Measurements from ENCODE around the gene BMP4. TPM values are rescaled to one million over a fixed set of nuclear protein-coding genes. Genes with fewer than 3 reads are reported as not detected.

The BMP4 gene
- total and polyA plus RNA-seq, 2 of the 13 experiments (the other 11 are each of a cell fraction or from before 2014, with no cell fraction given), result 56.4 to 169 TPM

DNA sequence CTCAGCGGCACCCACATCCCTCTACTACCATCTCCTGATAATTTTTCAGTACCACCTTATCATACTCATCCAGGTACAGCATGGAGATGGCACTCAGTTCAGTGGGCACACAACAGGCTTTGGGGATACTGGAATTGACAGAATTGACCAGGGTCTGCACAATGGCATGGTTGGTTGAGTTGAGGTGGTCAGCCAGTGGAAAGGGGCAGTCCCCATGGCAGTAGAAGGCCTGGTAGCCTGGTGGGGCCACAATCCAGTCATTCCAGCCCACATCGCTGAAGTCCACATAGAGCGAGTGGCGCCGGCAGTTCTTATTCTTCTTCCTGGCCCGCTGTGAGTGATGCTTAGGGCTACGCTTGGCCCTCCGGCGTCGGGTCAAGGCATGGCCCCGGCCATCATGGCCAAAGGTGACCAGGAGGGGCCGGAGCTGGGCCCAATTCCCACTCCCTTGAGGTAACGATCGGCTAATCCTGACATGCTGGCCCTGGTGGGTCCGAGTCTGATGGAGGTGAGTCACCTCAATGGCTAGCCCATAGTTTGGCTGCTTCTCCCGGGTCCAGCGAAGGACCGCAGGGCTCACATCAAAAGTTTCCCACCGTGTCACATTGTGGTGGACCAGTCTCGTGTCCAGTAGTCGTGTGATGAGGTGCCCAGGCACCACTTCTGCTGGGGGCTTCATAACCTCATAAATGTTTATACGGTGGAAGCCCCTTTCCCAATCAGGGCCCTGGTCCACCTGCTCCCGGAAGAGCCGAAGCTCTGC lies 6.4 kb downstream of the BMP4 start:
- in situ Hi-C loops (cut with HindIII; ENCODE audit: extremely low pct_ligation_motif_present, low pct_unique_long_range_greater_than_20kb) (loop anchor here (5.0 to 10.0 kb wide), 3 partner anchors 187 to 395 kb away; no protein-coding TSS in a partner anchor), intact Hi-C loops (cut with micrococcal nuclease; ENCODE audit: unreplicated experiment) (loop anchor here (5.0 kb wide), 1 partner anchor 413 kb away; no protein-coding TSS in a partner anchor)
- H3K4me2 ChIP-seq (ENCODE audit: low read depth, low read length), result peak overlapping the region; percentile 75; the same call in 1 of the 2 replicates
- no peak for FAIRE-seq
- peaks cover 19 to 38% of the 10 kb centered on the region in 2 experiments for H3K36me3 ChIP-seq (replicated peaks in 1 of 2; ENCODE audit: control insufficient read depth in 1 of 2, insufficient read depth in 2 of 2, low read length in 2 of 2)
- ChIA-PET POLR2A (interaction anchor here (1.5 kb wide), 1 partner anchor 379 kb away, joined by 3 read pairs; no protein-coding TSS in a partner anchor), CTCF (ENCODE audit: low intra/inter-chr PET ratio, low total read pairs) (no interaction called here)
- H3K27ac ChIP-seq (ENCODE audit: extremely low read length, insufficient read depth, low read length), result no peak overlapping the region
- peaks cover 58% of the 10 kb centered on the region for H3K4me1 ChIP-seq (ENCODE audit: insufficient read depth, low read length)
- TSS peak; percentile 27 for BruUV-seq (replicated peaks)
- peaks cover 47% of the 10 kb centered on the region for H3K79me2 ChIP-seq (ENCODE audit: insufficient read depth, low read length)
- H3K9me3 ChIP-seq (ENCODE audit: low read length), result no peaks in the 10 kb centered on the region
- H3K27me3 ChIP-seq (ENCODE audit: control insufficient read depth in 1 of 2, insufficient read depth in 2 of 2, low read length in 2 of 2), result no peaks in the 10 kb centered on the region; a peak in 1 of 5 replicates
- H3K9ac ChIP-seq (ENCODE audit: insufficient read depth, low read depth, low read length), result no peak overlapping the region
- WGBS (ENCODE audit: low lambda C conversion rate), result 100% methylated on average over 4 of the region's 24 CpGs
- no peak for ATAC-seq
- H4K20me1 ChIP-seq (ENCODE audit: insufficient read depth, low read length), result peaks cover 24% of the 10 kb centered on the region; the same call in 1 of the 2 replicates
- DNase-seq (ENCODE audit: low spot score), result no peak
- peak overlapping the region in 1 of 3 experiments; percentile 87; a peak in 3 of 6 replicates for H3K4me3 ChIP-seq (replicated peaks in 1 of 3; ENCODE audit: insufficient read depth in 1 of 3, low read depth in 2 of 3, low read length in 3 of 3)
- no peak overlapping the region for H2AFZ ChIP-seq (ENCODE audit: low read length)
- TF ChIP-seq, protein P1, sequence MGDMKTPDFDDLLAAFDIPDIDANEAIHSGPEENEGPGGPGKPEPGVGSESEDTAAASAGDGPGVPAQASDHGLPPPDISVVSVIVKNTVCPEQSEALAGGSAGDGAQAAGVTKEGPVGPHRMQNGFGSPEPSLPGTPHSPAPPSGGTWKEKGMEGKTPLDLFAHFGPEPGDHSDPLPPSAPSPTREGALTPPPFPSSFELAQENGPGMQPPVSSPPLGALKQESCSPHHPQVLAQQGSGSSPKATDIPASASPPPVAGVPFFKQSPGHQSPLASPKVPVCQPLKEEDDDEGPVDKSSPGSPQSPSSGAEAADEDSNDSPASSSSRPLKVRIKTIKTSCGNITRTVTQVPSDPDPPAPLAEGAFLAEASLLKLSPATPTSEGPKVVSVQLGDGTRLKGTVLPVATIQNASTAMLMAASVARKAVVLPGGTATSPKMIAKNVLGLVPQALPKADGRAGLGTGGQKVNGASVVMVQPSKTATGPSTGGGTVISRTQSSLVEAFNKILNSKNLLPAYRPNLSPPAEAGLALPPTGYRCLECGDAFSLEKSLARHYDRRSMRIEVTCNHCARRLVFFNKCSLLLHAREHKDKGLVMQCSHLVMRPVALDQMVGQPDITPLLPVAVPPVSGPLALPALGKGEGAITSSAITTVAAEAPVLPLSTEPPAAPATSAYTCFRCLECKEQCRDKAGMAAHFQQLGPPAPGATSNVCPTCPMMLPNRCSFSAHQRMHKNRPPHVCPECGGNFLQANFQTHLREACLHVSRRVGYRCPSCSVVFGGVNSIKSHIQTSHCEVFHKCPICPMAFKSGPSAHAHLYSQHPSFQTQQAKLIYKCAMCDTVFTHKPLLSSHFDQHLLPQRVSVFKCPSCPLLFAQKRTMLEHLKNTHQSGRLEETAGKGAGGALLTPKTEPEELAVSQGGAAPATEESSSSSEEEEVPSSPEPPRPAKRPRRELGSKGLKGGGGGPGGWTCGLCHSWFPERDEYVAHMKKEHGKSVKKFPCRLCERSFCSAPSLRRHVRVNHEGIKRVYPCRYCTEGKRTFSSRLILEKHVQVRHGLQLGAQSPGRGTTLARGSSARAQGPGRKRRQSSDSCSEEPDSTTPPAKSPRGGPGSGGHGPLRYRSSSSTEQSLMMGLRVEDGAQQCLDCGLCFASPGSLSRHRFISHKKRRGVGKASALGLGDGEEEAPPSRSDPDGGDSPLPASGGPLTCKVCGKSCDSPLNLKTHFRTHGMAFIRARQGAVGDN (CRISPR knock-in tag; IDR thresholded peaks at IDR 0.05), result peak; percentile 64
- TF ChIP-seq ZFAT (CRISPR knock-in tag; conservative IDR thresholded peaks at IDR 0.05), result no peak
- peak; percentile 95 for TF ChIP-seq AGO2 (optimal IDR thresholded peaks at IDR 0.05; ENCODE audit: low read depth, low read length)
- peak; percentile 53 for TF ChIP-seq RBM22 (optimal IDR thresholded peaks at IDR 0.05; ENCODE audit: low read length)
- TF ChIP-seq, protein P2, sequence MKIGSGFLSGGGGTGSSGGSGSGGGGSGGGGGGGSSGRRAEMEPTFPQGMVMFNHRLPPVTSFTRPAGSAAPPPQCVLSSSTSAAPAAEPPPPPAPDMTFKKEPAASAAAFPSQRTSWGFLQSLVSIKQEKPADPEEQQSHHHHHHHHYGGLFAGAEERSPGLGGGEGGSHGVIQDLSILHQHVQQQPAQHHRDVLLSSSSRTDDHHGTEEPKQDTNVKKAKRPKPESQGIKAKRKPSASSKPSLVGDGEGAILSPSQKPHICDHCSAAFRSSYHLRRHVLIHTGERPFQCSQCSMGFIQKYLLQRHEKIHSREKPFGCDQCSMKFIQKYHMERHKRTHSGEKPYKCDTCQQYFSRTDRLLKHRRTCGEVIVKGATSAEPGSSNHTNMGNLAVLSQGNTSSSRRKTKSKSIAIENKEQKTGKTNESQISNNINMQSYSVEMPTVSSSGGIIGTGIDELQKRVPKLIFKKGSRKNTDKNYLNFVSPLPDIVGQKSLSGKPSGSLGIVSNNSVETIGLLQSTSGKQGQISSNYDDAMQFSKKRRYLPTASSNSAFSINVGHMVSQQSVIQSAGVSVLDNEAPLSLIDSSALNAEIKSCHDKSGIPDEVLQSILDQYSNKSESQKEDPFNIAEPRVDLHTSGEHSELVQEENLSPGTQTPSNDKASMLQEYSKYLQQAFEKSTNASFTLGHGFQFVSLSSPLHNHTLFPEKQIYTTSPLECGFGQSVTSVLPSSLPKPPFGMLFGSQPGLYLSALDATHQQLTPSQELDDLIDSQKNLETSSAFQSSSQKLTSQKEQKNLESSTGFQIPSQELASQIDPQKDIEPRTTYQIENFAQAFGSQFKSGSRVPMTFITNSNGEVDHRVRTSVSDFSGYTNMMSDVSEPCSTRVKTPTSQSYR (CRISPR knock-in tag; IDR thresholded peaks at IDR 0.05; ENCODE audit: borderline replicate concordance), result no peak
- no peak for TF ChIP-seq TCF7 (IDR thresholded peaks at IDR 0.05; ENCODE audit: low read depth)
- TF ChIP-seq ZNF543 (CRISPR knock-in tag; IDR thresholded peaks at IDR 0.05), result 0 out of 2 replicates have a peak, but pooled peaks have one; percentile 42
- 0 out of 4 replicates have a peak, but pooled peaks of 1 of the 2 experiments have one; percentile 40 for TF ChIP-seq POLR2A (IDR thresholded peaks at IDR 0.05; ENCODE audit: insufficient read depth in 1 of 2, low read depth in 2 of 2, low read length in 2 of 2)
- 0 out of 2 replicates have a peak, but pooled peaks have one; percentile 22 for TF ChIP-seq RBFOX2 (IDR thresholded peaks at IDR 0.05; ENCODE audit: low read depth, low read length)
- TF ChIP-seq, protein P3, sequence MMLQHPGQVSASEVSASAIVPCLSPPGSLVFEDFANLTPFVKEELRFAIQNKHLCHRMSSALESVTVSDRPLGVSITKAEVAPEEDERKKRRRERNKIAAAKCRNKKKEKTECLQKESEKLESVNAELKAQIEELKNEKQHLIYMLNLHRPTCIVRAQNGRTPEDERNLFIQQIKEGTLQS (CRISPR knock-in tag; IDR thresholded peaks at IDR 0.05), result no peak
- 0 out of 2 replicates have a peak, but pooled peaks have one; percentile 41 for TF ChIP-seq HNRNPL (IDR thresholded peaks at IDR 0.05; ENCODE audit: low read depth, low read length)
- TF ChIP-seq CENPT (CRISPR knock-in tag; IDR thresholded peaks at IDR 0.05; ENCODE audit: low read depth), result peak; percentile 24; the same call in 1 of the 2 replicates
- TF ChIP-seq, protein P4, sequence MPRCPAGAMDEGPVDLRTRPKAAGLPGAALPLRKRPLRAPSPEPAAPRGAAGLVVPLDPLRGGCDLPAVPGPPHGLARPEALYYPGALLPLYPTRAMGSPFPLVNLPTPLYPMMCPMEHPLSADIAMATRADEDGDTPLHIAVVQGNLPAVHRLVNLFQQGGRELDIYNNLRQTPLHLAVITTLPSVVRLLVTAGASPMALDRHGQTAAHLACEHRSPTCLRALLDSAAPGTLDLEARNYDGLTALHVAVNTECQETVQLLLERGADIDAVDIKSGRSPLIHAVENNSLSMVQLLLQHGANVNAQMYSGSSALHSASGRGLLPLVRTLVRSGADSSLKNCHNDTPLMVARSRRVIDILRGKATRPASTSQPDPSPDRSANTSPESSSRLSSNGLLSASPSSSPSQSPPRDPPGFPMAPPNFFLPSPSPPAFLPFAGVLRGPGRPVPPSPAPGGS (CRISPR knock-in tag; IDR thresholded peaks at IDR 0.05), result no peak
- no peak for TF ChIP-seq STAG1 (CRISPR knock-in tag; IDR thresholded peaks at IDR 0.05)
- no peak for TF ChIP-seq NKX3-1 (CRISPR knock-in tag; IDR thresholded peaks at IDR 0.05)

Measured in HepG2 (cell line).